KMS-11 (cell line): Measurements from ENCODE around the gene MPRIP.
"Not testable (repeated sequence)": the region's sequence is repeated elsewhere in the genome, so short reads cannot be mapped to it uniquely, and the experiment has no call there.

Source experiments
- H2AFZ ChIP-seq: fragments of 200-600 bp; sonication (generic); 2 replicates; pipeline ENCODE4 v1.6.1; 2016; ENCODE audit warnings: antibody characterized with exemption, mixed run types, low read depth
- H3K27ac ChIP-seq: fragments of 200-600 bp; sonication (generic); 2 replicates; pipeline ENCODE4 v1.6.1; 2016; ENCODE audit warnings: mild to moderate bottlenecking, mixed run types
- H3K27me3 ChIP-seq: fragments of 200-600 bp; sonication (generic); 2 replicates; pipeline ENCODE4 v1.6.1; 2017; ENCODE audit warnings: mild to moderate bottlenecking, low read depth, mixed run types, moderate library complexity; ENCODE audit not compliant: insufficient read depth
- H3K36me3 ChIP-seq: fragments of 200-600 bp; sonication (generic); 2 replicates; pipeline ENCODE4 v1.6.1; 2017; ENCODE audit warnings: mild to moderate bottlenecking, mixed run types; ENCODE audit not compliant: insufficient read depth
- H3K4me1 ChIP-seq: fragments of 200-600 bp; sonication (generic); 2 replicates; pipeline ENCODE4 v1.6.1; 2016; ENCODE audit warnings: mild to moderate bottlenecking, low read depth, mixed run types; ENCODE audit not compliant: poor library complexity, severe bottlenecking
- H3K4me2 ChIP-seq: fragments of 200-600 bp; sonication (generic); 2 replicates; pipeline ENCODE4 v1.7.0; 2016; ENCODE audit warnings: mild to moderate bottlenecking, mixed run types
- H3K4me3 ChIP-seq: fragments of 200-600 bp; sonication (generic); IDR thresholded peaks from 2 replicates; pipeline ENCODE4 v1.6.1; 2017; ENCODE audit warnings: low read depth, low read length, mixed read lengths; ENCODE audit not compliant: insufficient read depth
- H3K79me2 ChIP-seq: fragments of 200-600 bp; sonication (generic); 2 replicates; pipeline ENCODE4 v1.6.1; 2016; ENCODE audit warnings: low read depth, mixed run types; ENCODE audit not compliant: insufficient read depth
- H3K9ac ChIP-seq: fragments of 200-600 bp; sonication (generic); 2 replicates; pipeline ENCODE4 v1.6.1; 2016; ENCODE audit warnings: mild to moderate bottlenecking, mixed run types
- H4K20me1 ChIP-seq: fragments of 200-600 bp; sonication (generic); 2 replicates; pipeline ENCODE4 v1.6.1; 2016; ENCODE audit warnings: mild to moderate bottlenecking, mixed run types; ENCODE audit not compliant: insufficient read depth
- CTCF ChIP-seq: fragments of 200-600 bp; sonication (generic); conservative IDR thresholded peaks from 2 replicates; pipeline ENCODE4 v1.6.1; 2017; ENCODE audit warnings: low read depth, mild to moderate bottlenecking, antibody characterized with exemption, low read length, moderate library complexity, mixed read lengths

The MPRIP gene

GRCh38 chr17:17188586-17188985, 146.3 kb downstream of the MPRIP start:
- Histone ChIP-seq H3K4me2 (no peak overlapping the region), H3K4me1 (peaks cover 22% of the 10 kb centered on the region), H3K27ac (no peak overlapping the region), H3K4me3 (no peak overlapping the region), H2AFZ (no peak overlapping the region), H3K79me2 (no peaks in the 10 kb centered on the region), H3K27me3 (no peaks in the 10 kb centered on the region), H3K36me3 (no peaks in the 10 kb centered on the region), H3K9ac (no peak overlapping the region), H4K20me1 (no peaks in the 10 kb centered on the region)
- TF ChIP-seq CTCF = no peak

GRCh38 chr17:17189559-17189958, 147.3 kb downstream of the MPRIP start:
- H3K4me2 ChIP-seq = no peak overlapping the region
- H3K36me3 ChIP-seq = no peaks in the 10 kb centered on the region
- no peaks in the 10 kb centered on the region for H3K79me2 ChIP-seq
- no peak overlapping the region for H3K27ac ChIP-seq
- no peak overlapping the region for H3K4me3 ChIP-seq
- no peak overlapping the region for H2AFZ ChIP-seq
- no peak overlapping the region for H3K9ac ChIP-seq
- no peaks in the 10 kb centered on the region for H4K20me1 ChIP-seq
- no peaks in the 10 kb centered on the region for H3K27me3 ChIP-seq
- TF ChIP-seq CTCF = no peak
- peaks cover 16% of the 10 kb centered on the region for H3K4me1 ChIP-seq

- Histone ChIP-seq H3K27ac (no peak overlapping the region), H3K79me2 (no peaks in the 10 kb centered on the region), H3K36me3 (no peaks in the 10 kb centered on the region), H4K20me1 (no peaks in the 10 kb centered on the region), H3K4me2 (no peak overlapping the region), H3K4me3 (no peak overlapping the region), H3K27me3 (no peaks in the 10 kb centered on the region), H2AFZ (no peak overlapping the region), H3K4me1 (peaks cover 14% of the 10 kb centered on the region), H3K9ac (no peak overlapping the region)
- TF ChIP-seq CTCF = no peak
Observed at GRCh38 chr17:17190188-17190587, 147.9 kb downstream of the MPRIP start.

- no peak overlapping the region for H3K9ac ChIP-seq
- no peak overlapping the region for H2AFZ ChIP-seq
- H3K27me3 ChIP-seq = no peaks in the 10 kb centered on the region
- H3K27ac ChIP-seq = no peak overlapping the region
- no peaks in the 10 kb centered on the region for H3K79me2 ChIP-seq
- H3K36me3 ChIP-seq = no peaks in the 10 kb centered on the region
- no peak for TF ChIP-seq CTCF
- H3K4me3 ChIP-seq = no peak overlapping the region
- H3K4me2 ChIP-seq = no peak overlapping the region
- peaks cover 3% of the 10 kb centered on the region for H3K4me1 ChIP-seq
- H4K20me1 ChIP-seq = no peaks in the 10 kb centered on the region
Observed at GRCh38 chr17:17191346-17191792, 149.1 kb downstream of the MPRIP start.

GRCh38 chr17:17191961-17192381, 149.7 kb downstream of the MPRIP start:
- Histone ChIP-seq H3K4me3 (no peak overlapping the region), H4K20me1 (no peaks in the 10 kb centered on the region), H3K9ac (no peak overlapping the region), H3K36me3 (no peaks in the 10 kb centered on the region), H2AFZ (no peak overlapping the region), H3K27ac (no peak overlapping the region), H3K4me1 (peaks cover 3% of the 10 kb centered on the region), H3K79me2 (no peaks in the 10 kb centered on the region), H3K27me3 (no peaks in the 10 kb centered on the region), H3K4me2 (no peak overlapping the region)
- no peak for TF ChIP-seq CTCF

GRCh38 chr17:17195466-17195865, 153.2 kb downstream of the MPRIP start:
- H3K36me3 ChIP-seq, H3K4me1 ChIP-seq, H3K27me3 ChIP-seq: not testable (repeated sequence)

More at GRCh38 chr17:17195466-17195865, 153.2 kb downstream of the MPRIP start:
- H4K20me1 ChIP-seq, H3K79me2 ChIP-seq, H3K4me3 ChIP-seq, H3K9ac ChIP-seq, H3K27ac ChIP-seq, H2AFZ ChIP-seq, H3K4me2 ChIP-seq: not testable (repeated sequence)
